ENCODE measurements around the gene ARL2BP.

Gene ARL2BP

GRCh38 chr16:57204675-57205074 is 40.4 kb upstream of the ARL2BP start:
- no peak for DNase-seq (ENCODE audit: low read depth)
- H3K4me3 ChIP-seq (ENCODE audit: control insufficient read depth, low read depth, low read length), result no peak overlapping the region
- TF ChIP-seq CTCF (conservative IDR thresholded peaks at IDR 0.05; ENCODE audit: control insufficient read depth, insufficient read depth, low read depth, low read length), result no peak

GRCh38 chr16:57208926-57209325 is 36.1 kb upstream of the ARL2BP start:
- no peak for DNase-seq (ENCODE audit: low read depth)
- no peak for TF ChIP-seq CTCF (conservative IDR thresholded peaks at IDR 0.05; ENCODE audit: control insufficient read depth, insufficient read depth, low read depth, low read length)
- no peak overlapping the region for H3K4me3 ChIP-seq (ENCODE audit: control insufficient read depth, low read depth, low read length)

GRCh38 chr16:57209780-57210179 is 35.3 kb upstream of the ARL2BP start:
- no peak for TF ChIP-seq CTCF (conservative IDR thresholded peaks at IDR 0.05; ENCODE audit: control insufficient read depth, insufficient read depth, low read depth, low read length)
- H3K4me3 ChIP-seq (ENCODE audit: control insufficient read depth, low read depth, low read length), result no peak overlapping the region
- no peak for DNase-seq (ENCODE audit: low read depth)

GRCh38 chr16:57213462-57213861 is 31.6 kb upstream of the ARL2BP start:
- TF ChIP-seq CTCF (conservative IDR thresholded peaks at IDR 0.05; ENCODE audit: control insufficient read depth, insufficient read depth, low read depth, low read length), result no peak
- H3K4me3 ChIP-seq (ENCODE audit: control insufficient read depth, low read depth, low read length), result no peak overlapping the region
- DNase-seq (ENCODE audit: low read depth), result no peak

GRCh38 chr16:57216968-57217367 is 28.1 kb upstream of the ARL2BP start:
- no peak for TF ChIP-seq CTCF (conservative IDR thresholded peaks at IDR 0.05; ENCODE audit: control insufficient read depth, insufficient read depth, low read depth, low read length)
- no peak overlapping the region for H3K4me3 ChIP-seq (ENCODE audit: control insufficient read depth, low read depth, low read length)
- DNase-seq (ENCODE audit: low read depth), result no peak

- DNase-seq (ENCODE audit: low read depth), result no peak
- H3K4me3 ChIP-seq (ENCODE audit: control insufficient read depth, low read depth, low read length), result no peak overlapping the region
- TF ChIP-seq CTCF (conservative IDR thresholded peaks at IDR 0.05; ENCODE audit: control insufficient read depth, insufficient read depth, low read depth, low read length), result no peak
These were observed 22.0 kb upstream of the ARL2BP start for GRCh38 chr16:57223057-57223456.

GRCh38 chr16:57224651-57225335 is 20.3 kb upstream of the ARL2BP start:
- TF ChIP-seq CTCF (conservative IDR thresholded peaks at IDR 0.05; ENCODE audit: control insufficient read depth, insufficient read depth, low read depth, low read length), result no peak

More at GRCh38 chr16:57224651-57225335, 20.3 kb upstream of the ARL2BP start:
- DNase-seq (ENCODE audit: low read depth), result no peak
- no peak overlapping the region for H3K4me3 ChIP-seq (ENCODE audit: control insufficient read depth, low read depth, low read length)

Data from fibroblast of mammary gland (primary cell).